Rectal smooth muscle tissue (tissue), 1 donor: ENCODE data around the gene SND1.

Experiments
- H3K27ac ChIP-seq: one replicate; pipeline ENCODE4 v1.7.0; 2013; ENCODE audit warnings: low read depth, low read length, inconsistent platforms
- H3K27me3 ChIP-seq: one replicate; pipeline ENCODE4 v1.7.0; 2013; ENCODE audit warnings: low read length; ENCODE audit not compliant: control insufficient read depth, insufficient read depth
- H3K36me3 ChIP-seq: one replicate; pipeline ENCODE4 v1.7.0; 2013; ENCODE audit warnings: low read length; ENCODE audit not compliant: control insufficient read depth, insufficient read depth
- H3K4me1 ChIP-seq: one replicate; pipeline ENCODE4 v1.7.0; 2013; ENCODE audit warnings: low read length; ENCODE audit not compliant: control insufficient read depth, insufficient read depth
- H3K4me3 ChIP-seq: one replicate; pipeline ENCODE4 v1.7.0; 2013; ENCODE audit warnings: low read length
- H3K9ac ChIP-seq: one replicate; pipeline ENCODE4 v1.7.0; 2013; ENCODE audit warnings: low read length

SND1 gene

DNA sequence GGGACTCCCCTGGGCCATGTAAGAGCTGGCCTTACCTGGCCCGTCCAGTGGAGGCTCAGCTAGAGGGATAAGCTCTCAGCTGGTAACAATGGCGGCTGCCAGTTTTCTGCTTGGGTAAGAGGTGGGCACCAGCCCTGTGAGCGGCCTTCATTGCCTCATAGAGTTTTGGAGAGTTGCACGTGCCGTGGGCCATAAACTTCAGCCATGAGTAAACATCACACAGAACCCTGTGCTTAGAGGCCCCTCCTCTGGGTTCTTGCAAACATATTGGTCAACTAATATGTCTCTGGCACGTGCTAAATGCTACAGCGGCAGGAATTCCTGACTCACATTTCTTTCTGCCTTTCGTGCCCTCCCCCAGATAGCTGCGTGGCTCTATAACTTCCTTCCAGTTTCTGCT is 485.2 kb downstream of the SND1 start:
- Histone ChIP-seq H3K27ac (no peak overlapping the region), H3K4me1 (peaks cover 5% of the 10 kb centered on the region), H3K27me3 (peaks cover 17% of the 10 kb centered on the region), H3K9ac (no peak overlapping the region), H3K36me3 (no peaks in the 10 kb centered on the region), H3K4me3 (no peak overlapping the region)

DNA sequence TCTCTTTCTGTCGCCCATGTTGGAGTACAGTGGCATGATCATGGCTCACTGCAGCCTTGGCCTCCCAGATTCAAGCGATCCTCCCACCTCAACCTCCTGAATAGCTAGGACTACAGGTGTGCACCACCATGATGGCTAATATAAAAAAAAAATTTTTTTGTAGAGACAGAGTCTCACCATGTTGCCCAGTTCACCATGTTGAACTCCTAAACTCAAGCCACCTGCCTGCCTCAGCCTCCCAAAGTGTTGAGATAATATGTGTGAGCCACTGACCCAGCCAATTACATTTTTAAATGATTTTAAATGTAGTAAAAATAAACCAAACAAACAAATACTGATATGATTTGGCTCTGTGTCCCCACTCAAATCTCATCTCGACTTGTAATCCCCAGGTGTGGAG is 487.4 kb downstream of the SND1 start:
- H3K4me3 ChIP-seq, result no peak overlapping the region
- no peak overlapping the region for H3K9ac ChIP-seq
- no peaks in the 10 kb centered on the region for H3K36me3 ChIP-seq
- peaks cover 5% of the 10 kb centered on the region for H3K4me1 ChIP-seq
- peaks cover 14% of the 10 kb centered on the region for H3K27me3 ChIP-seq
- no peak overlapping the region for H3K27ac ChIP-seq

- Histone ChIP-seq H3K4me1 (no peaks in the 10 kb centered on the region), H3K27me3 (no peaks in the 10 kb centered on the region), H3K27ac (no peak overlapping the region), H3K36me3 (no peaks in the 10 kb centered on the region), H3K9ac (no peak overlapping the region), H3K4me3 (no peak overlapping the region)
Measured at GRCh38 chr7:128141683-128142195, 489.7 kb downstream of the SND1 start.
